Limb (tissue), 2 donors: ENCODE results near the gene ATP5F1D.

Experiments used
- DNase-seq, 2 donors: peaks; one replicate each; pipeline ENCODE4 v3.0.0-alpha.2; 2016; ENCODE audit errors: extremely low spot score in 2 of 2

ATP5F1D gene

GRCh38 chr19:1232652-1233072 lies 8.9 kb upstream of the ATP5F1D start:
- no peak for DNase-seq

GRCh38 chr19:1233115-1233667 lies 8.4 kb upstream of the ATP5F1D start:
- no peak for DNase-seq

- no peak for DNase-seq
Measured at GRCh38 chr19:1234051-1234954, 7.2 kb upstream of the ATP5F1D start.

- DNase-seq: no peak
Measured at GRCh38 chr19:1234955-1235380, 6.6 kb upstream of the ATP5F1D start.

GRCh38 chr19:1235625-1236538 lies 5.7 kb upstream of the ATP5F1D start:
- no peak for DNase-seq

GRCh38 chr19:1236576-1236975 lies 5.0 kb upstream of the ATP5F1D start:
- DNase-seq: no peak

GRCh38 chr19:1237027-1237659 lies 4.4 kb upstream of the ATP5F1D start:
- DNase-seq: no peak

- DNase-seq: peak in 1 of 2 donors; percentile 77
Measured at GRCh38 chr19:1237754-1238368, 3.7 kb upstream of the ATP5F1D start, which contains the start of gene CBARP. Gene CBARP (minus strand): TSS chr19:1238005. CDS start chr19:1236100, 1,905 bp downstream.

- DNase-seq: no peak
Measured at GRCh38 chr19:1238369-1239303, 2.9 kb upstream of the ATP5F1D start.

- DNase-seq: no peak
Measured at GRCh38 chr19:1239420-1239795, 2.1 kb upstream of the ATP5F1D start.

GRCh38 chr19:1239796-1240737 lies 1.5 kb upstream of the ATP5F1D start:
- DNase-seq: peak; percentile 92 to 97

GRCh38 chr19:1240925-1241324 lies 626 bp upstream of the ATP5F1D start:
- no peak for DNase-seq

- peak; percentile 78 to 87 for DNase-seq
Measured at GRCh38 chr19:1243768-1244692, 2.5 kb downstream of the ATP5F1D start.

- DNase-seq: peak in 1 of 2 donors; percentile 58
Measured at GRCh38 chr19:1244693-1245451, 3.3 kb downstream of the ATP5F1D start.

- peak in 1 of 2 donors; percentile 64 for DNase-seq
Measured at GRCh38 chr19:1245494-1246264, 4.1 kb downstream of the ATP5F1D start.
